AG08395 (cell line): ENCODE data around the gene FOXO4.

Experiments used
- DNase-seq: peaks from one replicate; pipeline ENCODE4 v3.0.0; 2012; ENCODE audit warnings: mixed read lengths, low spot score

The FOXO4 gene

GRCh38 chrX:71143508-71143907 is 47.9 kb downstream of the FOXO4 start:
- peak; percentile 40 for DNase-seq

GRCh38 chrX:71144651-71145050 is 49.0 kb downstream of the FOXO4 start, which contains the start of gene NLGN3:
Gene NLGN3 (plus strand): TSS chrX:71144841. CDS start chrX:71147750, 2,909 bp downstream.
- DNase-seq = no peak

GRCh38 chrX:71147496-71148277 is 52.0 kb downstream of the FOXO4 start:
- DNase-seq = no peak

- DNase-seq = no peak
Measured at GRCh38 chrX:71148278-71148663, 52.6 kb downstream of the FOXO4 start.

GRCh38 chrX:71151366-71151765 is 55.7 kb downstream of the FOXO4 start:
- DNase-seq = no peak
